WI38 (cell line): ENCODE results near the gene TUBA1C.

Source experiments
- H3K4me3 ChIP-seq: 2 replicates; pipeline ENCODE4 v1.5.1; 2011; ENCODE audit warnings: low read depth, mild to moderate bottlenecking, control low read depth, low read length
- TF ChIP-seq, protein P1 (sequence below): IDR thresholded peaks from 2 replicates; pipeline ENCODE4 v1.5.1; 2012; ENCODE audit warnings: low read depth, mild to moderate bottlenecking, control low read depth, low read length

Gene TUBA1C

DNA sequence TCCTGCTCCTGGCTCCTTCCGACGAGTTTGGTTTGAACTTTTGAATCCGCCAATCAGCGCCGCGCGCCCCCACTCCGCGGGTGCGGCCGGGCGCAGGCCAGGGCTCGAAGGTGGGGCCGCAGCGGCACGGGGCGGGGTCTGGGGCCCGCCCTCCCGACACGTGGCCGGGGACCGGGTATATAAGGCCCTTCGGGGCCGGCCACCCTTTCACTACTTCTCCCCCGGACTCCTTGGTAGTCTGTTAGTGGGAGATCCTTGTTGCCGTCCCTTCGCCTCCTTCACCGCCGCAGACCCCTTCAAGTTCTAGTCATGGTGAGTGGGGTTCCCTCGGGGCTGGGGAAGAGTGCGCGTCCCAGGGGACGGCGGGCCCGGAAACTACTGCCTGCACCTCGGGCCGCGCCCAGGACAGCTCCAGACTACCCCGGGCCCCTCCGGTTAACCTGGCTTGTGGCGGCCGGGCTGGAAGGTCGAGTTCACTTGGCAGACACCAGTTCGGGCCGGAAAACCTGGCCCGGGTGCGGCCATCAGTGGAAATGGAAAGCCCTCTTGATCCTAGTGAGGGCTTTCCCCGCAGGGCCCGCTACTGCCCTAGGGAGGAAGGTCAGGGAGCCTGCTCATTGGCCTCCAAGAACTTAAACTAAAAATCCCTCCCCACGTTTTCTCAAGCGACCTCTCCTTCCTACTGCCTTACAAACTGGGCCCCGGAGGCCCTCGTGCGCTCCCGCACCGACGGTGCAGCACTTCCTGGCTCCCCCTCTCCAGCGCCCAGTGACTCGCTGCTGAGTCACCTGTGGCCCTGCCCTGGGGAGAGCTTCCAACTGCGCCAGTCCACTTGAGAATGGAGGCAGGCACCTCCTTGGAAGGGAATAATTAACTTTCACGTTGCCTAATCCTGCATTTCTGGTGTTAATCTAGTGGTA, at the start of gene TUBA1C:
Gene TUBA1C (plus strand): TSS at position 210 of the 920 bp plus-strand sequence. CDS start 100 bp downstream, at position 310.
- peak within 1 kb of the TSS; percentile 97 for H3K4me3 ChIP-seq
- TF ChIP-seq, protein P1, sequence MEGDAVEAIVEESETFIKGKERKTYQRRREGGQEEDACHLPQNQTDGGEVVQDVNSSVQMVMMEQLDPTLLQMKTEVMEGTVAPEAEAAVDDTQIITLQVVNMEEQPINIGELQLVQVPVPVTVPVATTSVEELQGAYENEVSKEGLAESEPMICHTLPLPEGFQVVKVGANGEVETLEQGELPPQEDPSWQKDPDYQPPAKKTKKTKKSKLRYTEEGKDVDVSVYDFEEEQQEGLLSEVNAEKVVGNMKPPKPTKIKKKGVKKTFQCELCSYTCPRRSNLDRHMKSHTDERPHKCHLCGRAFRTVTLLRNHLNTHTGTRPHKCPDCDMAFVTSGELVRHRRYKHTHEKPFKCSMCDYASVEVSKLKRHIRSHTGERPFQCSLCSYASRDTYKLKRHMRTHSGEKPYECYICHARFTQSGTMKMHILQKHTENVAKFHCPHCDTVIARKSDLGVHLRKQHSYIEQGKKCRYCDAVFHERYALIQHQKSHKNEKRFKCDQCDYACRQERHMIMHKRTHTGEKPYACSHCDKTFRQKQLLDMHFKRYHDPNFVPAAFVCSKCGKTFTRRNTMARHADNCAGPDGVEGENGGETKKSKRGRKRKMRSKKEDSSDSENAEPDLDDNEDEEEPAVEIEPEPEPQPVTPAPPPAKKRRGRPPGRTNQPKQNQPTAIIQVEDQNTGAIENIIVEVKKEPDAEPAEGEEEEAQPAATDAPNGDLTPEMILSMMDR, result no peak

DNA sequence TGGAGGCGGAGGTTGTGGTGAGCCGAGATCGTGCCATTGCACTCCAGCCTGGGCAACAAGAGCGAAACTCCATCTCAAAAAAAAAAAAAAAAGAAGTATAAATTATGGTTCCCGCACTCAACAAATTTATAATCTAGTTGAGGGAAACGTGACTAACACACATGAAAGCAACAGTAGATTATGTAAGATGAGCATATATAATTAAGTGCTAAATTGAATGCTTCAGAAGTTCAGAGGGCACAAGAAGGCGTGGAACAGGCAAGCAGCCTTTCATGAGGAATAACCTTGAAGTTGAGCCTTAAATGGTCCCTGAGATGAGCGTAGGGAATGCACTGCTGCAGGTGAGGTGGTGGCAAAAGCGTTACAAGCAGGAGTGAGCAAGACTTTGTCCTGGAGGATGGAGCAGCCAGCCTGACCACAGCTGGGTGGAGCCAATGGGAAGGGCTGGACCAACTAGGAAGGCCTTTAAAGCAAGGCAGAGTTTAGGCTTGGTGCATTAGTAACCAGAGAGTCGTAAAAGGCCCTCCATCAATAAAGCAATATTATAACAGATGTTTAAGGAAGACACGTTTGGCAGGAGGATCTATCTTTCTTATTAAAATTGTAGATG, 45.4 kb upstream of the TUBA1C start:
- TF ChIP-seq, protein P1, result no peak
- no peak overlapping the region for H3K4me3 ChIP-seq

DNA sequence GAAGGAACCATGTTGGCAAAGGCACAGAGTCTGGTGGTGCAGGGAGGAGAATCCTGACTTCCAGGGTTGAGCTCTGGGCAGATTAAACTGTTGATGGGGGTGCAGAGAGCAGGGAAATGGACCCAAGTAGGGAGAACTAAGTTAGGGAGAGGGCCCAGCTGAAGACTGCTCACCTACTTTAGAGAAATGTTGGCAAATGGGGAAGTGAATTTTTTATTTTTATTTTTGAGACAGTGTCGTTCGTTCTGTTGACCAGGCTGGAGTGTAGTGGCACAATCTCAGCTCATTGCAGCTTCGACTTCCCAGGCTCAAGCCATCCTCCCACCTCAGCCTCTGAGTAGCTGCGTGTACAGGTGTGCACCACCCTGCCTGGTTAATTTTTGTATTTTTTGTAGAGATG, 43.9 kb upstream of the TUBA1C start:
- TF ChIP-seq, protein P1, result no peak
- H3K4me3 ChIP-seq, result no peak overlapping the region

- H3K4me3 ChIP-seq, result no peak overlapping the region
- TF ChIP-seq, protein P1, result no peak
These were observed 41.8 kb upstream of the TUBA1C start for GRCh38 chr12:49223122-49223521.

DNA sequence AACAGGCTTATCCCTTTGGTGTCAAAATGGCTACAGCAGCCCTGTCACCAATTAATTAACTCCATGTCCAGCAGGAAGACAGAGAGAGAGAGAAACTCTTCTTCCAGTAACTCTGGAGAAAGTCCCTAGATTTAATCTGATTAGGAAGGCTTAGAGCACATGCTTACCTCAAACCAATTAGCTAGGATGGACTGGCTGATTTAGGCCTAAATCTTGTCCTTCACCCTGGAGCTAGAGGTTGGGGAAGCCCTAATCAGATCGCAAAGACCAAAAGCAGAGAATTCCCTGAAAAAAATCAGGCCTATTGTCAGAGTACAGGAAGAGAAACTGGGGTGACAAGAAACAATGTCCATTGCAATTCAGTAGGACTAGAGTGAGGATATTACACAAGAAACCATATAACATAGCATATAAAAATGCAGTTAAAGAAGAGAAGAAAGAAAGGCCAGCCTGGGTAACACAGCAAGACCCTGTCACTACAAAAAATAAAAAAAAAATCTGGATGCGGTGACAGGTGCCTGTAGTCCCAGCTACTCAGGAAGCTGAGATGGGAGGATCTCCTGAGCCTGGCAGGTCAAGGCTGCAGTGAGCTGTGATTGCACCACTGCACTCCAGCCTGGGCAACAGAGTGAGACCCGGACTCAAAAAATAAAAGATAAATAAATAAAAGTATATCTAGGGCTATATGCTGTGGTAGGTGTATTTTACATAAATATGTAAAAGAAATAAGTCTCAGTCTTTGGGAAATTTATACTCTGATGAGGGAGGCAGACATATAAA, 41.1 kb upstream of the TUBA1C start:
- H3K4me3 ChIP-seq, result no peak overlapping the region
- TF ChIP-seq, protein P1, result no peak

GRCh38 chr12:49225576-49226166, 39.2 kb upstream of the TUBA1C start:
- TF ChIP-seq, protein P1, result peak; percentile 18; the same call in 1 of the 2 replicates
- H3K4me3 ChIP-seq, result no peak overlapping the region
